ENCODE data around the gene CACUL1.

CACUL1 gene

DNA sequence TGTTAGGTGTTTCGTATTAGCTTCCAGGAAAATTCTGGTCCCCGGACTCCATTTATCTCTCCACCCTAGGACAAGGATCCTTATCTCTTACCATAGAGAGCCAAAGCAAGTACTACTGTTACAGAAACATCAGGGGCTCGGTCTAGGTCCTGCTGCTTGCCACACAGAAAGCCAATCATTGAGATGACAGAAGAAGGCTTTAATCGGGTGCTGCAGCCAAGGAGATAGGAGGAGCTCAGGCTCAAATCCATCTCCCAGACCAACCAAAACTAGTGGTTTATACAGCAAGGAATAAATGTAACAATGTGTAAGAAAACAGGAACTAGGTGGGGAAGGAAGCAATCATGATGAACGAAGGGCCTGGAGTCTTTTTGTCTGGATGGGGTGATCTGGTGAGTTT lies 22.2 kb upstream of the CACUL1 start:
- ATAC-seq = no peak
- Mint-ChIP-seq H3K27ac (no peak overlapping the region), H3K4me1 (no peaks in the 10 kb centered on the region)

DNA sequence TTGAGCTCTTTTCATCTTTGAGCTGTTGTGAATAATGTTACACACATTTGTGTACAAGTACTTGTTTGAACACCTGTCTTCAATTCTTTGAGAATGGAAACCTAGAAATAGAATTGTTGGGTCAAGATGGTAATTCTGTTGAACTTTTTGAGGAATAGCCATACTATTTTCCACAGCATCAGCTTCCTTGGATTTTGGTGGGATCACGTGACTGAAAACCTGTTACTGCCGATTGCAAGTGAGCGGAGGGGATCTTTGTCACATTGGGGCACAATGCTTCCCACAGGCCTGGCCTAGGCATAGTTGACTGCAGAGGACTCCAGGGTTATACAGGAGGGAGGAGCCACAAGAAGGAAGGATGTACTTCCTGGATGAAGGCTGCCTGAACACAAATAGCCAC lies 21.3 kb upstream of the CACUL1 start:
- Mint-ChIP-seq H3K27ac (no peak overlapping the region), H3K36me3 (no peaks in the 10 kb centered on the region), H3K4me1 (no peaks in the 10 kb centered on the region), H3K27me3 (peaks cover 24% of the 10 kb centered on the region), H3K9me3 (peaks cover 13% of the 10 kb centered on the region), H3K4me3 (no peak overlapping the region)
- no peak for ATAC-seq

More for the DNA sequence above, 22.2 kb upstream of the CACUL1 start:
- Mint-ChIP-seq H3K36me3 (no peaks in the 10 kb centered on the region), H3K9me3 (peaks cover 13% of the 10 kb centered on the region), H3K4me3 (no peak overlapping the region), H3K27me3 (peaks cover 24% of the 10 kb centered on the region)

DNA sequence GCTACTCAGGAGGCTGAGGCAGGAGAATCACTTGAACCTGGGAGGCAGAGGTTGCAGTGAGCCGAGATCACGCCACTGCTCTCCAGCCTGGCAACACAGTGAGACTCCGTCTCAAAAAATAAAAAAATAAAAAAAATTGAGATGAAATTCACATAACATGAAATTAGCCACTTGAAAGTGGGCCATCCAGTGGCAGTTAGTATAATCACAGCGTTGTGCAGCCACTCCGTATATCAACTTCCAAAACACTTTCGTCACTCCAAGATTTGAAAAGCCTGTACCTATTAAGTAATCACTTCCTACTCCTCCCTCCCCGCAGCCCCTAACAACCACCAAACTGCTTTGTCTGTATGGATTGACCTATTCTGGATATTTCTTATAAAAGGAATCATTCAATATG lies 20.7 kb upstream of the CACUL1 start:
- Mint-ChIP-seq H3K4me1 (no peaks in the 10 kb centered on the region), H3K4me3 (no peak overlapping the region), H3K27ac (no peak overlapping the region), H3K27me3 (peaks cover 24% of the 10 kb centered on the region), H3K9me3 (peaks cover 15% of the 10 kb centered on the region), H3K36me3 (no peaks in the 10 kb centered on the region)
- ATAC-seq = no peak

DNA sequence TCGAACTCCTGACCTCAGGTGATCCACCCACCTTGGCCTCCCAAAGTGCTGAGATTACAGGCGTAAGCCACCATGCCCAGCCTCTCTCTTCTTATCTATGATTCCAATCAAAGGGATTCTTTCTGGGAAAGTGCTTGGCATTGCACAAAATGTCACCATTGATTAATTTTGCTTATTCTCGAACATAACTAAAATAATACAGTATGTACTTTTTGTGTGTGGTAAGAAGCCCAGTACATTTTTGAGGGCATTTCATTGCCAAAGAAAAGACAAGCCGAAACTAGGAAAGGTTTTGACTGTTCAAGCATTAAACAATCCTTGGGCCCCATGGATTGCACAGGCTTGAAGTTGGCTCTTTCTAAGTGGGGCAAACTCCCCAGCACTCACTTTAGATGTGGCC lies 18.3 kb upstream of the CACUL1 start:
- Mint-ChIP-seq H3K27me3 (peaks cover 16% of the 10 kb centered on the region), H3K4me3 (no peak overlapping the region), H3K27ac (no peak overlapping the region), H3K36me3 (no peaks in the 10 kb centered on the region), H3K9me3 (peaks cover 20% of the 10 kb centered on the region), H3K4me1 (no peaks in the 10 kb centered on the region)
- ATAC-seq = no peak

DNA sequence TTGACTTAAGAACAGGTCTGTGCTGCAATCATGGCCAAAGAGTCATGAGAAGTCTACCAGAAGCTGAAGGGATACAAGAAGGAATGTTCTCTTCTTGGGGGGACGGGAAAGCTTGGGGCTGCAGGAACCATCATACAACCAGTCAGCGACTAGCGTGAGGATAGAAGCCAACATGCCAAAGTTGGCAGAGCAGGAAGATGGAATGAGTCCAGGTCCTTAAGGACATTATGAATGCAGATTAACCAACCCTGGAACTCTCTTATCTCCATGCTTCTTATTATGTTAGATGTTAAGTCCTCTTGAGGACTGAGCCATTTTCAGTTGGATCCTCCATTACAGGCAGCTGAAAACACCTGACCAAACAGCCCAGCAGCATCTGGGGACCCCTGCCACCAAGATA lies 17.2 kb upstream of the CACUL1 start:
- Mint-ChIP-seq H3K4me3 (no peak overlapping the region), H3K27ac (no peak overlapping the region), H3K36me3 (no peaks in the 10 kb centered on the region), H3K9me3 (peaks cover 13% of the 10 kb centered on the region), H3K4me1 (no peaks in the 10 kb centered on the region), H3K27me3 (peaks cover 16% of the 10 kb centered on the region)
- no peak for ATAC-seq

DNA sequence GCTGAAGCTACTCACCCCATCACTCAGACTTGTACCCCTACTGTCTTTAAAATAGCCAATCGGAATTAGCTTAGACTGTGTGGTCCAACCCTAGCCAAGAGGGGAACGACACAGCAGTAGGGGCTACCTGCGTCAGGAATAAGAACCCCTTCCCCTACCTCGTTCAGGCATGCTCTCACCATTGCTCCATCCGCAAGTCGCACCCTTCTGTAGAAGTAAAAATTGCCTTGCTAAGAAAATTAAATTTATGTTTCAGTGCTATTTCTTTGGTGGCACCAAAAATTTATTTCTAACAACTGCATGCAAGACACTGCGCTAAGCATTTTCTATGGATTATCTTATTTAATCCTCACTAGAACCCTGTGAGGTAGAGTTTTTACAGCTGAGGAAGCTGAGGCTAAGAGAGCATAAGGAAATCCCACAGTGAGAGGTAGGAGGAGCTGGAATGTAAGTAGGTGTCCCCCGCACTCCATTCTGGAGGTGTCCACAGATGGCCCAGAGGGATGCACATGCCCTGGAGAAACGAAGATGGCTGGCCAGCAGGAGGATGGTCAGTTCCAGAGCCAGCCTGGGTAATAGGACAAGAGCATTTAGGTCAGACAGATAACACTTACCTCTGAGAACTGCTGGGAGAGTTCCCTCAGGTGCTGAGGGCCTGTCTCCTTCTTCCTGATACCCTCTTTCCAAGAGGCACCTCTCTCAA lies 15.3 kb upstream of the CACUL1 start:
- ATAC-seq = no peak
- no peak overlapping the region for H3K4me3 Mint-ChIP-seq
- H3K27ac Mint-ChIP-seq = no peak overlapping the region
- peaks cover 16% of the 10 kb centered on the region for H3K27me3 Mint-ChIP-seq
- peaks cover 7% of the 10 kb centered on the region for H3K9me3 Mint-ChIP-seq
- H3K4me1 Mint-ChIP-seq = no peaks in the 10 kb centered on the region
- no peaks in the 10 kb centered on the region for H3K36me3 Mint-ChIP-seq

DNA sequence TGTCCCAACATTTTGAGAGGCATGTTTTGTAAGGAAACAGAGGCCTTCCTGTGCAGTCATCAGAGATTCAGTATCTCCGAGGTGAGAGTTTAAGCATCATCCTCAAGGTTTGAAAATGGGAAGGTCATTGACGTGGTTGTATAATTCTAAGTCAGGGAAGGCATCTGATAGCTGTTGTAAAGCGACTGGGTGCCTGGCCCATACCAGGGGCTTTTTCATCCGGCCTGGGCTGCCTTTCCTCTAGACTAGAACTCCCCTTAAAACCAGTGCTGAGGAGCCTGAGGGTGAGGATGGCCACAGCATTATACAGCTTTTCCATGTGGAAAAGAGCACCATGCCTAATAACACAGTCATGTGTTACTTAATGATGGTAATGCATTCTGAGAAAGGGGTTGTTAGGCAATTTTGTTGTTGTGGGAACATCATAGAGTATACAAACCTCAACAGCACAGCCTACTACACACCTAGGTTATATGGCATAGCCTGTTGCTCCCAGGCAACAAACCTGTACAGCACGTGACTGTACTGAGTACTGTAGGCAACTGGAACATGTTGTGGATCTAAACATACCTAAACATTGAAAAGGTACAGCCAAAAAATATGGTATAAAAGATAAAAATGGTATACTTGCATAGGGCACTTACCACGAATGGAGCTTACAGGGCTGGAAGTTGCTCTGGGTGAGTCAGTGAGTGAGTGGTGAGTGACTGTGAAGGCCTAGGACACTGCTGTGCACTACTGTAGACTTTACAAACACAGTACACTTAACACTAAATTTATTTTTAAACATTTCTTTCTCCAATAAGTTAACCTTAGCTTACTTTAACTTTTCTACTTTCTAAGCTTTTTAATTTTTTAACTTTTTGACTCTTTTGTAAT lies 13.5 kb upstream of the CACUL1 start:
- ATAC-seq = no peak
- no peak overlapping the region for H3K4me3 Mint-ChIP-seq
- no peaks in the 10 kb centered on the region for H3K4me1 Mint-ChIP-seq
- H3K36me3 Mint-ChIP-seq = no peaks in the 10 kb centered on the region
- peaks cover 7% of the 10 kb centered on the region for H3K9me3 Mint-ChIP-seq
- H3K27me3 Mint-ChIP-seq = peaks cover 6% of the 10 kb centered on the region
- H3K27ac Mint-ChIP-seq = no peak overlapping the region

DNA sequence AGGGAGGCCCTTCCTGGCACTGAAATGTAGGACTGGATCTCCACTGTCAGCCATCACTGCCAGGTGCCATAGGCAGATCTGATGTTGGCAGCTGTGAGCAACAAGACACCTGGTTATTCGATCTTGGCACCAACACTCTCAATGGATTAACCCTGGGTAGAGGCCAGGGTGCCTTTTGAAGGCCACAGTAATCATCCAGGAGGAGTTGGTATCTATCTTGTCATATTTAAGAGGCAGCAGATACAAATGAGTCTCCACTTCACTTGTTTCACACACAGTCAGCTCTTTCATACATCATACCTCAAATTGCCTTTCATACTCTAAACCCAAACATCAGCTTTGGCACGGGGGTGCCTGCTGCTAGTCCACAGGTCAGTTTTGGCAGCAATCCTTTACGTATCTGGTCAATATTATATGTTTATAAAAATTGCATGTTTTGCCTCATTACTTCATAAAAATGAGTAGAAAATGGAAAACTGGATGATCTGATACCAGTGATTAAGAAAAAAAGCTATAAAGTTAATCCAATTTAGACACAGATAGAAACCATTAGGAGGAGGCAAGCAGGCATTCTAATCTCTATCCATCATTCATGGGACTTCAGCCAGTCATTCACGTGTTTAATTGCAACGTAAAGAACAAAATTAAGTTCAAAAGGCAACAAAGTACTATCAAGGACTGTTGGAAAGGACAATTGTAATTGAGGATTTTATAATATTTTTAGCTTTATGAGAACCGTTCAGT lies 12.7 kb upstream of the CACUL1 start:
- ATAC-seq = no peak
- no peaks in the 10 kb centered on the region for H3K27me3 Mint-ChIP-seq
- no peak overlapping the region for H3K27ac Mint-ChIP-seq
- H3K4me1 Mint-ChIP-seq = no peaks in the 10 kb centered on the region
- H3K4me3 Mint-ChIP-seq = no peak overlapping the region
- H3K36me3 Mint-ChIP-seq = no peaks in the 10 kb centered on the region
- peaks cover 7% of the 10 kb centered on the region for H3K9me3 Mint-ChIP-seq

DNA sequence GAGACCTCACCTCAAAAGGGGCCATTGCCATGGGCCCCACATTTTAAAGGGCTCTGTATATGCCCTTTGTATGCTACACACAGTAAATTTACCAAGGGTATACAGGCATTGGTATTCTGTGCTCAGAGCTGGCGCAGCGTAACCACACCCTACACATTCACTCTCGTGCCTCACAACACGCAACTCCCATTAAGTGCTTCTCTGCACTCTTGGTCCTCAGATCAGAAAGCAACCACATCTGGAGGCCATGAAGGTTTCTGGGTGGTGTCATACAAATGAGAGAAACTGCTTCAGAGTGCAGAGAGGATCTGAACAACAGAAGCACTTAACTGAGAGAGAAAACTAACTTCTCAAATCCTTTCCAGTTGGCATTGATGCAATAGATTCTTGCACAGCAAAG lies 9.4 kb upstream of the CACUL1 start:
- ATAC-seq = no peak
- Mint-ChIP-seq H3K27me3 (no peaks in the 10 kb centered on the region), H3K4me3 (no peak overlapping the region), H3K36me3 (no peaks in the 10 kb centered on the region), H3K9me3 (no peaks in the 10 kb centered on the region), H3K4me1 (no peaks in the 10 kb centered on the region), H3K27ac (no peak overlapping the region)

DNA sequence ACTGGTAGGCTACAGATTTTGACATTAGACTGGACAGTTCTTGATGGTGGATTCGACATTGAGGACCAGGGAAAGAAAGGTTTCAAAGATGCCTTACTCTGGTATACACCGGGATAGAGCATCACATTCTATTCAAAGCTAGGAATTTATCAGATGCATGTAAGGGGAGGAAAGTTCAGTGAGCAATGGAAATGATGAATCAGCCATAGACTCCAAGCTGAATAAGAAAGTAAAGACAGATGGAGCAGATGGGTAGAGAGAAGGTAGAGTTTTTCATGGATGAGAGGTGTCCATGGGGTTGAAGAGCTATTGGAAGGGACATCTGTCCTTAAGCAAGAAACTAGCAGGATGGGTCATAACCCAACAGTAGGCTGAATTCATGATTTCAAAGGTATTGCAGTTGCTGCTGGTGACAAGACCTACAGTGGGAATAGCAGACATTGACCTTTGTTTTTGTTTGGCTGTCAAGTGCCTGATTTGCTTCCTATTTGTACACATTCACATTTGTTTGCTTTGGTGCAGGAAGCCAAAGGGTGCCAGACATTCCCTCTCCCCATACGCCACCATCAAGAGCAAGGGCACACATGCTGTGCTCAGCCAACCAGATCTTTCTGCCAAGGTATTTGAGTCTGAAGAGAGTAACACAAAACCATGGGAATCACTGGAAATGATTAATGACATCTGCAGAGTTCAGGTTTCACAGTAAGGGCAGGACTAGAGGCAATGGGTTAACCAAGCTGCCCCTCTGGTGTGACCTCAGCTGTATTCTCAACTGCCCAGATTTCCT lies 8.6 kb upstream of the CACUL1 start:
- no peak for ATAC-seq

DNA sequence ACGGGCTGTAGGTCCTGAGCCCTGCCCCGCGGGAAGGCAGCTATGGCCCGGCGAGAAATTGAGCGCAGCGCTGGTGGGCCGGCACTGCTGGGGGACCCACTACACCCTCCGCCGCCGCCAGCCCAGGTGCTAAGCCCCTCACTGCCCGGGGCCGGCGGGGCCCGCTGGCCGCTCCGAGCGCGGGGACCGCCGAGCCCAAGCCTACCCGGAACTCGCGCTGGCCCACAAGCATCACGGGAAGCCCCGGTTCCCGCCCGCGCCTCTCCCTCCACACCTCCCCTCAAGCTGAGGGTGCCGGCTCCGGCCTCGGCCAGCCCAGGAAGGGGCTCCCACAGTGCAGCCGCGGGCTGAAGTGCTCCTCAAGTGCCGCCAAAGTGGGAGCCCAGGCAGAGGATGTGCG lies 5.5 kb upstream of the CACUL1 start:
- no peaks in the 10 kb centered on the region for H3K36me3 Mint-ChIP-seq
- peaks cover 9% of the 10 kb centered on the region for H3K27me3 Mint-ChIP-seq
- no peak for ATAC-seq
- H3K4me3 Mint-ChIP-seq = no peak overlapping the region
- peaks cover 12% of the 10 kb centered on the region for H3K4me1 Mint-ChIP-seq
- H3K27ac Mint-ChIP-seq = no peak overlapping the region
- no peaks in the 10 kb centered on the region for H3K9me3 Mint-ChIP-seq

More for the DNA sequence above, 8.6 kb upstream of the CACUL1 start:
- Mint-ChIP-seq H3K9me3 (no peaks in the 10 kb centered on the region), H3K4me1 (no peaks in the 10 kb centered on the region), H3K27ac (no peak overlapping the region), H3K4me3 (no peak overlapping the region), H3K36me3 (no peaks in the 10 kb centered on the region), H3K27me3 (no peaks in the 10 kb centered on the region)

DNA sequence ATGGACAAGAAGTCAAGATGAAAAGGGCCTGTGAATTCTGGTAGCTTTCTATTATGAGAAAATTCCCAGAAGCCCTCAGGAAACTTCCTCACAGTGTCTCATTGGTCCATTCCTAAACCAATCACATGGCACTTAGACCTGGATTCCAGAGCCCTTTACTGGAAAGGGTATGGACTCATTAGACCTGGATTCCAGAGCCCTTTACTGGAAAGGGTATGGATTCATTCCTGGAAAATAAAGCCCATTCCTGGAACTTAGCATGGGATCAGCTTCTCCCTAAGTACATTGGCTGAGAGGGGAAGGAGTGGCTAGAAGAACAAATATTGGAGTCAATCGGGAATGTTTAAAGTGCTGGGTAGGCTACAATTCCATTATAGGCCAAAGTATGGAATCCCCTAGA lies 3.7 kb upstream of the CACUL1 start:
- ATAC-seq = no peak
- H3K4me3 Mint-ChIP-seq = no peak overlapping the region
- peaks cover 9% of the 10 kb centered on the region for H3K27me3 Mint-ChIP-seq
- peaks cover 20% of the 10 kb centered on the region for H3K4me1 Mint-ChIP-seq
- H3K27ac Mint-ChIP-seq = no peak overlapping the region
- H3K9me3 Mint-ChIP-seq = no peaks in the 10 kb centered on the region
- H3K36me3 Mint-ChIP-seq = no peaks in the 10 kb centered on the region

DNA sequence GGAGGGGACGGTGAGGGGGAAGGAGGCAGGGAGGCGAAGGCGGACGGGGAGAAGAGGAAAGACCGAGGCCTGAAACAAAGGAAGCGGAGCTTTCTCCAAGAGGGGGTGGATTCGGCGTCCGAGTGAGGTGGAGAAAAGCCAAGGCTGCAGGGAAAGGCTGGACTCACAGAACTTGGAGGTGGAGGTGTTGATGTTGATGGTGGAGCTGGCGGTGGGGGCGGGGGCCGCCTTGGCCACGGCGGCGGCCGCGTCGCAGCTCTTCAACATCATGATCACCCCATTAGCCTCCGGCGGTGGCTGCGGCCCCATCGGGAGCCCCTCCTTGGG lies 578 bp downstream of the CACUL1 start:
- H3K27ac Mint-ChIP-seq = peak overlapping the region; percentile 92
- no peaks in the 10 kb centered on the region for H3K9me3 Mint-ChIP-seq
- peak; percentile 1 for ATAC-seq
- peaks cover 47% of the 10 kb centered on the region for H3K4me1 Mint-ChIP-seq
- H3K4me3 Mint-ChIP-seq = peak overlapping the region; percentile 95
- peaks cover 9% of the 10 kb centered on the region for H3K27me3 Mint-ChIP-seq
- no peaks in the 10 kb centered on the region for H3K36me3 Mint-ChIP-seq

DNA sequence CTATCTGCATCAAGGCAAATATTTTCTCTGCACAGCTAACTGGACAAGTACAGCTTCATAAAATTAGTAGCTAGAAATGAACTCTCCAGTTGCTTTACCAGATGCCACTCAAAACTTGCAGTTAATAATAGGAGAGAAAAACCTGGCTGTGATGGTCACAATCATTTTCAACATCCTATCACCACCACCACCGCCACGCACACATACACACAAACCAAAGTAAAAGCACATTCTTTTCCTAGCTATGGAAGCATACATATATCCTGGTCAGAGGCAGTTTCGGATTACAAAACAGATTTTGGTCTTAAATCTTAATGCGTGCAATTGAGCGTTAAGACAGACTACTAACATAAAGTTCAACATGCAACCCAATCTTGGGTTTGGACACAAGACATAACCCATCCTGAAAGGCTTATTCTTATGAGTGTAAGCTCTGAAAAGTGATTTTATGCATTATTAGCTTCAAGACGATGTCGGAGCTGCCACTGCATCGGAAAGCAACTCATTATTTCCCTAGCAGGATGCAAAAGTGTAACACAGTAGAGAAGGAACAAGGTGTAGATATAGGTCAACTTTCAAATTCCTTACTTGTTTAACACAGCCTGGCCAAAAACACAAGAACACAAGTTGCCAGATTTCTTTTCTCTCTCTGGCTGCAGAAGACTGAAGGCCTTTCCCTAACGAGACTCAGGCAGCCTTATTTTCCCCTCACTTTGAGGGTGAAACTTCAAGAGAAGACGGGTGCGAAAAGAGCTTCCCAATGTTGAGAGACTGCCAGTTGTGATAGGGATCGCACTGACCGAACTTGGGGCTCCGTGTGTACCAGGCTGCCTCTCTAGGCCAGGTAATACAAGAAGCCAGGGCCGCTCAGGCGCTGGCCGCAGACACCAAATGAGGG lies 1.2 kb downstream of the CACUL1 start:
- H3K4me1 Mint-ChIP-seq = peaks cover 51% of the 10 kb centered on the region
- H3K4me3 Mint-ChIP-seq = peak overlapping the region; percentile 95
- ATAC-seq = no peak
- peak overlapping the region; percentile 92 for H3K27ac Mint-ChIP-seq
- peaks cover 9% of the 10 kb centered on the region for H3K27me3 Mint-ChIP-seq
- peaks cover 3% of the 10 kb centered on the region for H3K9me3 Mint-ChIP-seq
- peaks cover 4% of the 10 kb centered on the region for H3K36me3 Mint-ChIP-seq
